Endothelial cell of umbilical vein (primary cell): ENCODE measurements around the gene FBN2. TPM values are rescaled to one million over a fixed set of nuclear protein-coding genes. Genes with fewer than 3 reads are reported as not detected.

Source experiments
- BruUV-seq: library from RNA; stranded (reverse); fragments of 400-500 nt; replicated peaks from 2 replicates; lab custom pipeline; 2021; lab: Mats Ljungman, UMichigan
- CTCF ChIA-PET: fragments of 300-600, 350-600 bp; sonication (Branson Sonifier 250); formaldehyde crosslinking; loops from one replicate; lab custom pipeline; 2021; ENCODE audit warnings: antibody characterized with exemption, inconsistent platforms; lab: Charles Lee
- POLR2A ChIA-PET: fragments of 300-600, 350-600 bp; sonication (Branson Sonifier 250); formaldehyde crosslinking; loops from one replicate; lab custom pipeline; 2021; ENCODE audit warnings: antibody characterized with exemption, inconsistent platforms; lab: Charles Lee
- DNase-seq: peaks from one replicate; pipeline ENCODE4 v3.0.0-alpha.2; 2011; ENCODE audit warnings: low read depth, low spot score
- FAIRE-seq: peaks from 2 replicates; lab custom pipeline; 2011; peaks lifted over from hg19 to GRCh38; lab: Jason Lieb, UNC
- H2AFZ ChIP-seq: 2 replicates; pipeline ENCODE4 v1.6.0; 2012; ENCODE audit warnings: low read depth, low read length, control low read depth, inconsistent platforms
- H3K27ac ChIP-seq: 2 replicates; pipeline ENCODE4 v1.5.1; 2011; ENCODE audit warnings: low read depth, mild to moderate bottlenecking, control low read depth, low read length, moderate library complexity; ENCODE audit not compliant: insufficient read depth
- H3K27me3 ChIP-seq, 2 experiments: 2 replicates each; pipeline versions ENCODE4 v1.6.0 to v1.6.1; 2011; ENCODE audit warnings: low read length in 2 of 2, mixed read lengths in 1 of 2; ENCODE audit not compliant: control insufficient read depth in 2 of 2, insufficient read depth in 2 of 2
- H3K36me3 ChIP-seq, 2 experiments: 2 replicates in 1 of 2; 3 replicates in 1 of 2; pipeline ENCODE4 v1.5.1; 2011; ENCODE audit warnings: low read length in 2 of 2, mild to moderate bottlenecking in 1 of 2, moderate library complexity in 1 of 2; ENCODE audit not compliant: control insufficient read depth in 2 of 2, insufficient read depth in 2 of 2; ENCODE audit errors: extremely low read depth in 1 of 2
- H3K4me1 ChIP-seq: 3 replicates; pipeline ENCODE4 v1.5.1; 2011; ENCODE audit warnings: mild to moderate bottlenecking, low read length; ENCODE audit not compliant: control insufficient read depth, insufficient read depth; ENCODE audit errors: extremely low read depth
- H3K4me2 ChIP-seq: 2 replicates; pipeline ENCODE4 v1.6.1; 2011; ENCODE audit warnings: low read length, control low read depth, mixed read lengths; ENCODE audit not compliant: insufficient read depth
- H3K4me3 ChIP-seq, 3 experiments: fragments of 200-600 bp in 1 of 3; sonication (generic), shearing (Covaris generic) in 1 of 3; replicated peaks in 1 of 3; 2 replicates each; pipeline ENCODE4 v1.5.1; 2011 to 2016; ENCODE audit warnings: control low read depth in 3 of 3, low read length in 3 of 3, mild to moderate bottlenecking in 2 of 3, inconsistent platforms in 1 of 3, low read depth in 1 of 3, moderate library complexity in 1 of 3; ENCODE audit not compliant: insufficient read depth in 1 of 3
- H3K79me2 ChIP-seq: 2 replicates; pipeline ENCODE4 v1.6.0; 2012; ENCODE audit warnings: low read length, inconsistent platforms; ENCODE audit not compliant: control insufficient read depth, insufficient read depth
- H3K9ac ChIP-seq: replicated peaks from 2 replicates; pipeline ENCODE3; 2011; ENCODE audit warnings: low read length, control low read depth; ENCODE audit not compliant: insufficient read depth; ENCODE audit errors: extremely low read depth
- H3K9me1 ChIP-seq: replicated peaks from 3 replicates; pipeline ENCODE4 v1.6.0; 2011; ENCODE audit warnings: mild to moderate bottlenecking, low read length; ENCODE audit not compliant: control insufficient read depth, insufficient read depth; ENCODE audit errors: extremely low read depth
- H3K9me3 ChIP-seq: replicated peaks from 2 replicates; pipeline ENCODE4 v1.5.1; 2012; ENCODE audit warnings: low read length, inconsistent platforms; ENCODE audit not compliant: control insufficient read depth, insufficient read depth
- H4K20me1 ChIP-seq: replicated peaks from 2 replicates; pipeline ENCODE3; 2011; ENCODE audit warnings: mild to moderate bottlenecking, low read length; ENCODE audit not compliant: control insufficient read depth, insufficient read depth; ENCODE audit errors: extremely low read depth
- CTCF ChIP-seq, 2 donors: IDR thresholded peaks; 1 replicate in 1 of 2; 2 replicates in 1 of 2; pipeline ENCODE4 v1.5.1; 2011; ENCODE audit warnings: low read length in 2 of 2, mild to moderate bottlenecking in 2 of 2, moderate library complexity in 2 of 2, control low read depth in 1 of 2, inconsistent platforms in 1 of 2, low read depth in 1 of 2; ENCODE audit not compliant: insufficient read depth in 1 of 2; ENCODE audit errors: extremely low read depth in 1 of 2
- EZH2 ChIP-seq: IDR thresholded peaks from 2 replicates; pipeline ENCODE4 v1.6.1; 2012; ENCODE audit warnings: borderline replicate concordance, low read depth, mild to moderate bottlenecking, moderate library complexity, low read length, inconsistent platforms; ENCODE audit not compliant: severe bottlenecking
- JUN ChIP-seq: IDR thresholded peaks from 2 replicates; pipeline ENCODE4 v1.6.1; 2011; ENCODE audit warnings: borderline replicate concordance, low read depth; ENCODE audit not compliant: insufficient read length, insufficient read depth
- MYC ChIP-seq: IDR thresholded peaks from one replicate; pipeline ENCODE4 v1.6.1; 2011; ENCODE audit warnings: mild to moderate bottlenecking, low read depth, low read length
- POLR2A ChIP-seq: IDR thresholded peaks from 2 replicates; pipeline ENCODE4 v1.6.1; 2012; ENCODE audit warnings: low read depth, mild to moderate bottlenecking, control low read depth, low read length
- POLR2AphosphoS5 ChIP-seq: IDR thresholded peaks from 2 replicates; pipeline ENCODE4 v1.6.1; 2012; ENCODE audit warnings: low read depth, mild to moderate bottlenecking, control low read depth, low read length, moderate library complexity; ENCODE audit not compliant: insufficient read depth
- dilution Hi-C: fragments of 300-500 bp; cut with MboI; formaldehyde crosslinking; loops from one replicate; pipeline ENCODE4 v1.15.0; 2019; ENCODE audit warnings: low sequenced_read_pairs; ENCODE audit not compliant: extremely low pct_ligation_motif_present
- intact Hi-C: fragments of 100-400 bp; cut with micrococcal nuclease; formaldehyde crosslinking; loops from one replicate; pipeline ENCODE4 v1.10.0; 2022
- polyA plus RNA-seq, 4 experiments: library from polyadenylated mRNA; depleted of rRNA in 3 of 4; stranded (reverse) in 3 of 4; unstranded in 1 of 4; fragments of >200 nt; gene quantifications; 2 replicates each; pipeline versions ENCODE4 v1.2.1 to v1.2.3, GENCODE V29; 2011 to 2012; ENCODE audit warnings: missing spikeins in 1 of 4
- total RNA-seq: library from RNA; stranded (reverse); gene quantifications from 2 replicates; pipeline ENCODE4 v1.2.3, GENCODE V29; 2021

The FBN2 gene
- total and polyA plus RNA-seq, 2 donors (not counting 3 experiments of a cell fraction or from before 2014, with no cell fraction given) = 21.8 to 57.4 TPM

GRCh38 chr5:128536254-128537220 is 1.5 kb downstream of the FBN2 start:
- H3K9ac ChIP-seq = peak overlapping the region; percentile 64

More at GRCh38 chr5:128536254-128537220, 1.5 kb downstream of the FBN2 start:
- no peak for FAIRE-seq
- Histone ChIP-seq H3K79me2 (no peaks in the 10 kb centered on the region), H3K4me1 (peaks cover 2% of the 10 kb centered on the region), H4K20me1 (no peaks in the 10 kb centered on the region), H3K9me1 (no peaks in the 10 kb centered on the region), H3K4me3 (peak overlapping the region; percentile 65 to 96 (median 78)), H2AFZ (peak overlapping the region; percentile 98), H3K27me3 (no peaks in the 10 kb centered on the region), H3K27ac (no peak overlapping the region), H3K4me2 (peak overlapping the region; percentile 81), H3K36me3 (no peaks in the 10 kb centered on the region), H3K9me3 (no peaks in the 10 kb centered on the region)
- ChIA-PET CTCF (interaction anchor here (0.6 to 3.5 kb wide), 6 partner anchors 29 to 307 kb away, joined by 3 to 24 read pairs (median 3); no protein-coding TSS in a partner anchor), POLR2A (no interaction called here)
- dilution Hi-C loops = no loop called here
- BruUV-seq = no TSS peak
- no peak for TF ChIP-seq POLR2AphosphoS5
- TF ChIP-seq MYC = no peak
- no peak for TF ChIP-seq POLR2A
- no peak for TF ChIP-seq EZH2
- no peak for TF ChIP-seq JUN
- no peak for TF ChIP-seq CTCF (IDR thresholded peaks at IDR 0.05; ENCODE audit: extremely low read depth in 1 of 2, insufficient read depth in 1 of 2, low read depth in 1 of 2, low read length in 2 of 2)
- DNase-seq = peak; percentile 14
- intact Hi-C loops = loop anchor here (1.0 to 5.0 kb wide), 6 partner anchors 124 to 664 kb away; partner anchors contain the start of gene ISOC1
